GM12892 (cell line): ENCODE data around the gene MRTFB.
"Not testable (repeated sequence)": the region's sequence is repeated elsewhere in the genome, so short reads cannot be mapped to it uniquely, and the experiment has no call there.

Source experiments
- DNase-seq: peaks from one replicate; pipeline ENCODE4 v3.0.0; 2011; ENCODE audit not compliant: insufficient read length
- FAIRE-seq: peaks from 2 replicates; lab custom pipeline; 2011; peaks lifted over from hg19 to GRCh38; lab: Jason Lieb, UNC
- POLR2A ChIP-seq: IDR thresholded peaks from 2 replicates; pipeline ENCODE4 v1.6.1; 2011; ENCODE audit warnings: low read depth, low read length, control low read depth
- POLR2AphosphoS5 ChIP-seq: IDR thresholded peaks from 2 replicates; pipeline ENCODE4 v1.6.1; 2011; ENCODE audit warnings: low read depth, low read length, control low read depth
- TAF1 ChIP-seq: IDR thresholded peaks from 2 replicates; pipeline ENCODE4 v1.6.1; 2011; ENCODE audit warnings: low read depth, mild to moderate bottlenecking, control low read depth, low read length, borderline replicate concordance

The MRTFB gene

GRCh38 chr16:14043793-14044192 is 27.3 kb upstream of the MRTFB start:
- FAIRE-seq, result no peak
- DNase-seq, result no peak
- TF ChIP-seq POLR2A (no peak), TAF1 (no peak), POLR2AphosphoS5 (no peak)

GRCh38 chr16:14047121-14047859 is 23.8 kb upstream of the MRTFB start:
- FAIRE-seq, DNase-seq: not testable (repeated sequence)

- no peak for DNase-seq
- no peak for TF ChIP-seq TAF1
- TF ChIP-seq POLR2A, result no peak
- TF ChIP-seq POLR2AphosphoS5, result no peak
- FAIRE-seq, result no peak
These were observed 20.7 kb upstream of the MRTFB start for GRCh38 chr16:14050291-14051027.

GRCh38 chr16:14051103-14051729 is 19.9 kb upstream of the MRTFB start:
- DNase-seq (no peak), FAIRE-seq (no peak)
- TF ChIP-seq POLR2AphosphoS5, result no peak
- TF ChIP-seq TAF1, result no peak
- no peak for TF ChIP-seq POLR2A

- TF ChIP-seq POLR2A (no peak), POLR2AphosphoS5 (no peak), TAF1 (no peak)
- no peak for FAIRE-seq
- no peak for DNase-seq
These were observed 14.1 kb upstream of the MRTFB start for GRCh38 chr16:14056970-14057369.

GRCh38 chr16:14057878-14058382 is 13.2 kb upstream of the MRTFB start:
- TF ChIP-seq TAF1 (no peak), POLR2A (no peak), POLR2AphosphoS5 (no peak)
- FAIRE-seq, result no peak
- no peak for DNase-seq

GRCh38 chr16:14061732-14062259 is 9.3 kb upstream of the MRTFB start:
- no peak for FAIRE-seq
- no peak for TF ChIP-seq POLR2AphosphoS5
- TF ChIP-seq POLR2A, result no peak
- no peak for DNase-seq

GRCh38 chr16:14062261-14062660 is 8.9 kb upstream of the MRTFB start:
- DNase-seq, result no peak

GRCh38 chr16:14063618-14064581 is 7.2 kb upstream of the MRTFB start:
- FAIRE-seq, result no peak
- TF ChIP-seq POLR2A, result no peak
- no peak for TF ChIP-seq POLR2AphosphoS5
- TF ChIP-seq TAF1, result no peak
- DNase-seq, result no peak

More at GRCh38 chr16:14062261-14062660, 8.9 kb upstream of the MRTFB start:
- TF ChIP-seq POLR2AphosphoS5 (no peak), POLR2A (no peak), TAF1 (no peak)
- FAIRE-seq, result no peak

GRCh38 chr16:14069818-14070217 is 1.3 kb upstream of the MRTFB start:
- FAIRE-seq (no peak), DNase-seq (no peak)
- no peak for TF ChIP-seq POLR2AphosphoS5
- TF ChIP-seq TAF1, result no peak
- TF ChIP-seq POLR2A, result no peak
